Endothelial cell of umbilical vein (primary cell): ENCODE results near the gene SGCG.

Experiments used
- CTCF ChIP-seq, 2 donors: IDR thresholded peaks; 1 replicate in 1 of 2; 2 replicates in 1 of 2; pipeline ENCODE4 v1.5.1; 2011; ENCODE audit warnings: low read length in 2 of 2, mild to moderate bottlenecking in 2 of 2, moderate library complexity in 2 of 2, control low read depth in 1 of 2, inconsistent platforms in 1 of 2, low read depth in 1 of 2; ENCODE audit not compliant: insufficient read depth in 1 of 2; ENCODE audit errors: extremely low read depth in 1 of 2
- EZH2 ChIP-seq: IDR thresholded peaks from 2 replicates; pipeline ENCODE4 v1.6.1; 2012; ENCODE audit warnings: borderline replicate concordance, low read depth, mild to moderate bottlenecking, moderate library complexity, low read length, inconsistent platforms; ENCODE audit not compliant: severe bottlenecking
- FOS ChIP-seq: IDR thresholded peaks from 2 replicates; pipeline ENCODE4 v1.6.1; 2011; ENCODE audit warnings: mild to moderate bottlenecking, low read length, moderate library complexity, borderline replicate concordance; ENCODE audit not compliant: insufficient read depth
- GATA2 ChIP-seq: IDR thresholded peaks from 2 replicates; pipeline ENCODE4 v1.7.0; 2011; ENCODE audit warnings: low read depth, mild to moderate bottlenecking, moderate library complexity, mixed read lengths, low read length; ENCODE audit not compliant: insufficient read length, insufficient read depth
- JUN ChIP-seq: IDR thresholded peaks from 2 replicates; pipeline ENCODE4 v1.6.1; 2011; ENCODE audit warnings: borderline replicate concordance, low read depth; ENCODE audit not compliant: insufficient read length, insufficient read depth
- MAX ChIP-seq: IDR thresholded peaks from 2 replicates; pipeline ENCODE4 v1.6.1; 2011; ENCODE audit not compliant: insufficient read depth, insufficient read length
- MYC ChIP-seq: IDR thresholded peaks from one replicate; pipeline ENCODE4 v1.6.1; 2011; ENCODE audit warnings: mild to moderate bottlenecking, low read depth, low read length
- POLR2A ChIP-seq: IDR thresholded peaks from 2 replicates; pipeline ENCODE4 v1.6.1; 2012; ENCODE audit warnings: low read depth, mild to moderate bottlenecking, control low read depth, low read length
- POLR2AphosphoS5 ChIP-seq: IDR thresholded peaks from 2 replicates; pipeline ENCODE4 v1.6.1; 2012; ENCODE audit warnings: low read depth, mild to moderate bottlenecking, control low read depth, low read length, moderate library complexity; ENCODE audit not compliant: insufficient read depth

- TF ChIP-seq EZH2 = no peak
- no peak for TF ChIP-seq CTCF (IDR thresholded peaks at IDR 0.05; ENCODE audit: extremely low read depth in 1 of 2, insufficient read depth in 1 of 2, low read depth in 1 of 2, low read length in 2 of 2)
- no peak for TF ChIP-seq MAX
- TF ChIP-seq POLR2AphosphoS5 = no peak
- no peak for TF ChIP-seq POLR2A
- TF ChIP-seq GATA2 = no peak
- no peak for TF ChIP-seq JUN
- TF ChIP-seq MYC = no peak
- TF ChIP-seq FOS = no peak
These were observed 73.7 kb downstream of the SGCG start for GRCh38 chr13:23254506-23254905.
